Mesenchymal stem cell (in vitro differentiated cells and primary cell): ENCODE measurements around the gene RASA3. TPM values are rescaled to one million over a fixed set of nuclear protein-coding genes. Genes with fewer than 3 reads are reported as not detected.
A peak's percentile ranks its signal among the peaks of the same experiment; 100 is the strongest.

Experiments used
- DNase-seq: peaks from one replicate; pipeline ENCODE4 v3.0.0-alpha.2; 2013
- H2AFZ ChIP-seq: one replicate; pipeline ENCODE4 v1.6.1; 2013; ENCODE audit warnings: low read depth, mild to moderate bottlenecking, control low read depth, inconsistent platforms, low read length, moderate library complexity
- H2AK5ac ChIP-seq: 2 replicates; pipeline ENCODE4 v1.6.1; 2013; ENCODE audit warnings: low read length, moderate library complexity, mild to moderate bottlenecking, inconsistent platforms; ENCODE audit not compliant: severe bottlenecking
- H2BK120ac ChIP-seq: one replicate; pipeline ENCODE4 v1.6.1; 2013; ENCODE audit warnings: low read depth, mild to moderate bottlenecking, inconsistent platforms, low read length, moderate library complexity
- H2BK12ac ChIP-seq, 2 experiments: one replicate each; pipeline ENCODE4 v1.6.1; 2013; ENCODE audit warnings: inconsistent platforms in 2 of 2, low read length in 2 of 2, mild to moderate bottlenecking in 2 of 2, moderate library complexity in 2 of 2, control low read depth in 1 of 2
- H2BK15ac ChIP-seq: one replicate; pipeline ENCODE4 v1.6.1; 2013; ENCODE audit warnings: mild to moderate bottlenecking, low read depth, inconsistent platforms; ENCODE audit not compliant: poor library complexity, severe bottlenecking
- H2BK5ac ChIP-seq: 2 replicates; pipeline ENCODE4 v1.6.1; 2013; ENCODE audit warnings: low read depth, mild to moderate bottlenecking, low read length, control low read depth, inconsistent platforms; ENCODE audit not compliant: poor library complexity, severe bottlenecking
- H3K14ac ChIP-seq, 2 experiments: one replicate each; pipeline ENCODE4 v1.6.1; 2013; ENCODE audit warnings: inconsistent platforms in 2 of 2, low read length in 2 of 2, control low read depth in 1 of 2, mild to moderate bottlenecking in 1 of 2, moderate library complexity in 1 of 2
- H3K18ac ChIP-seq, 2 experiments: one replicate each; pipeline ENCODE4 v1.6.1; 2013; ENCODE audit warnings: inconsistent platforms in 2 of 2, low read length in 2 of 2, control low read depth in 1 of 2, low read depth in 1 of 2, mild to moderate bottlenecking in 1 of 2
- H3K23ac ChIP-seq, 2 experiments: one replicate each; pipeline ENCODE4 v1.6.1; 2013; ENCODE audit warnings: inconsistent platforms in 2 of 2, low read length in 2 of 2, mild to moderate bottlenecking in 2 of 2, moderate library complexity in 2 of 2, control low read depth in 1 of 2
- H3K27ac ChIP-seq: 2 replicates; pipeline ENCODE4 v1.5.1; 2013; ENCODE audit warnings: mild to moderate bottlenecking, moderate library complexity, low read length, control low read depth, inconsistent platforms; ENCODE audit not compliant: poor library complexity, severe bottlenecking
- H3K27me3 ChIP-seq, 2 experiments: 2 replicates each; pipeline versions ENCODE4 v1.6.1 to v1.7.0; 2013; ENCODE audit warnings: low read length in 2 of 2, mild to moderate bottlenecking in 2 of 2, moderate library complexity in 2 of 2, control low read depth in 1 of 2, inconsistent platforms in 1 of 2; ENCODE audit not compliant: control insufficient read depth in 1 of 2, insufficient read depth in 1 of 2
- H3K36me3 ChIP-seq, 2 experiments: 2 replicates each; pipeline versions ENCODE4 v1.6.1 to v1.7.0; 2013; ENCODE audit warnings: low read length in 2 of 2, control low read depth in 1 of 2, inconsistent platforms in 1 of 2, low read depth in 1 of 2, mild to moderate bottlenecking in 1 of 2; ENCODE audit not compliant: insufficient read depth in 2 of 2, control insufficient read depth in 1 of 2
- H3K4ac ChIP-seq, 2 experiments: one replicate each; pipeline ENCODE4 v1.6.1; 2013; ENCODE audit warnings: inconsistent platforms in 2 of 2, low read length in 2 of 2, mild to moderate bottlenecking in 2 of 2, moderate library complexity in 2 of 2, control low read depth in 1 of 2, low read depth in 1 of 2
- H3K4me1 ChIP-seq: 2 replicates; pipeline ENCODE4 v1.6.1; 2013; ENCODE audit warnings: low read depth, low read length, control low read depth; ENCODE audit not compliant: control insufficient read depth, insufficient read depth
- H3K4me2 ChIP-seq: 2 replicates; pipeline ENCODE4 v1.6.1; 2013; ENCODE audit warnings: low read length, mild to moderate bottlenecking, inconsistent platforms; ENCODE audit not compliant: poor library complexity, severe bottlenecking
- H3K4me3 ChIP-seq, 2 experiments: 2 replicates each; pipeline versions ENCODE4 v1.5.1 to v1.7.0; 2013; ENCODE audit warnings: low read length in 2 of 2, mild to moderate bottlenecking in 2 of 2, control low read depth in 1 of 2, low read depth in 1 of 2; ENCODE audit not compliant: insufficient read depth in 1 of 2
- H3K79me1 ChIP-seq: replicated peaks from 2 replicates; pipeline ENCODE4 v1.6.1; 2013; ENCODE audit warnings: mild to moderate bottlenecking, control low read depth, low read length, inconsistent platforms; ENCODE audit not compliant: poor library complexity, severe bottlenecking
- H3K9ac ChIP-seq: 2 replicates; pipeline ENCODE4 v1.7.0; 2013; ENCODE audit warnings: mild to moderate bottlenecking, low read length, moderate library complexity
- H3K9me3 ChIP-seq: 2 replicates; pipeline ENCODE4 v1.7.0; 2013; ENCODE audit warnings: mild to moderate bottlenecking, low read length; ENCODE audit not compliant: control insufficient read depth
- H4K8ac ChIP-seq: one replicate; pipeline ENCODE4 v1.6.1; 2013; ENCODE audit warnings: inconsistent platforms, mild to moderate bottlenecking, low read length, moderate library complexity
- H4K91ac ChIP-seq: one replicate; pipeline ENCODE4 v1.6.1; 2013; ENCODE audit warnings: mild to moderate bottlenecking, low read length, inconsistent platforms
- WGBS: methylation state at CpG from one replicate; pipeline ENCODE4 v1.1.7; 2013; ENCODE audit warnings: mixed read lengths; 5-methylcytosine and 5-hydroxymethylcytosine counted together
- polyA plus RNA-seq, 2 experiments: library from polyadenylated mRNA; stranded (reverse); fragments of 200-250 nt; gene quantifications; one replicate each; pipeline ENCODE4 v1.2.3, GENCODE V29; 2013

The RASA3 gene, protein sequence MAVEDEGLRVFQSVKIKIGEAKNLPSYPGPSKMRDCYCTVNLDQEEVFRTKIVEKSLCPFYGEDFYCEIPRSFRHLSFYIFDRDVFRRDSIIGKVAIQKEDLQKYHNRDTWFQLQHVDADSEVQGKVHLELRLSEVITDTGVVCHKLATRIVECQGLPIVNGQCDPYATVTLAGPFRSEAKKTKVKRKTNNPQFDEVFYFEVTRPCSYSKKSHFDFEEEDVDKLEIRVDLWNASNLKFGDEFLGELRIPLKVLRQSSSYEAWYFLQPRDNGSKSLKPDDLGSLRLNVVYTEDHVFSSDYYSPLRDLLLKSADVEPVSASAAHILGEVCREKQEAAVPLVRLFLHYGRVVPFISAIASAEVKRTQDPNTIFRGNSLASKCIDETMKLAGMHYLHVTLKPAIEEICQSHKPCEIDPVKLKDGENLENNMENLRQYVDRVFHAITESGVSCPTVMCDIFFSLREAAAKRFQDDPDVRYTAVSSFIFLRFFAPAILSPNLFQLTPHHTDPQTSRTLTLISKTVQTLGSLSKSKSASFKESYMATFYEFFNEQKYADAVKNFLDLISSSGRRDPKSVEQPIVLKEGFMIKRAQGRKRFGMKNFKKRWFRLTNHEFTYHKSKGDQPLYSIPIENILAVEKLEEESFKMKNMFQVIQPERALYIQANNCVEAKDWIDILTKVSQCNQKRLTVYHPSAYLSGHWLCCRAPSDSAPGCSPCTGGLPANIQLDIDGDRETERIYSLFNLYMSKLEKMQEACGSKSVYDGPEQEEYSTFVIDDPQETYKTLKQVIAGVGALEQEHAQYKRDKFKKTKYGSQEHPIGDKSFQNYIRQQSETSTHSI
- 44.2 TPM for polyA plus RNA-seq (2013, experiment 1 of 2)
- 43.9 TPM for polyA plus RNA-seq (2013, experiment 2 of 2)

DNA sequence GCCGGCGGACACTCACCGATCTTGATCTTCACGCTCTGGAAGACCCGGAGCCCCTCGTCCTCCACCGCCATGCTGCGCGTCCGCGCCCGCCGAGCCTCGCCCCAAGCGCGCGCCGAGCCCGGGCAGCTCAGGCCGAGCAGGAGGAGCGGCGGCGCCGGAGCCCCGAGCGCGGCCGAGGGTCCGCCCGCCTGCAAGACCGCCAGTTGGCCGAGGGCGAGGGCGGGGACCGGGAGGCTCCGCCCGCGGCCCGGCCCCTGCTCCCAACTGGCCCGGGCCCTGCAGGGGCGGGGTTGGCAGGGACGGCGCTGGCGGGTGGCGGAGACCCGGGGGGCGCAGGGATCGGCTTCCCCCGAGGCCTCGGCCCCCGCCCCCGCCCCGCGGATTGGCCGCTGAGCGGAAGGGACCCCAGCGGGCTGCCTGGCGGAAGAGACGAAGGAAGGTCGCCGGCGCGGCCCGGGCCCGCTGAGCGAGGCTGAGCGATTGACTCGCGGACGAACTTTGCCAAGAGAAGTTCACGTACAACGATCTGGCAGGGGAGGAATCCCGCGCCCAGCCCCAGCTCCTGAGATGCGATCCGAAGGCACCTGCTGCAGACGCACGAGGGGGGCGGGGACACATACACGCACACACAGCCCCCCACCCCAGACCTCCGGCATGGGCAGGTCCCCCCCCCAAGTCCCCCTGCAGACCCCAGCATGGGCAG lies at the start of gene RASA3:
TSS of gene RASA3 (minus strand) at position 205 of the 703 bp plus-strand sequence. CDS start at position 71, 134 bp downstream.
- H2AK5ac ChIP-seq, result peak within 1 kb of the TSS; percentile 17
- H3K79me1 ChIP-seq, result no peaks in the 10 kb centered on the region
- peak within 1 kb of the TSS; percentile 90 to 93 for H3K4ac ChIP-seq
- peak within 1 kb of the TSS; percentile 95 for H2BK15ac ChIP-seq
- H2BK12ac ChIP-seq, result peak within 1 kb of the TSS; percentile 28 to 93
- peak within 1 kb of the TSS; percentile 94 for H3K27ac ChIP-seq
- DNase-seq, result peak; percentile 83
- peak within 1 kb of the TSS in 1 of 2 experiments; percentile 92 for H3K23ac ChIP-seq
- H2BK5ac ChIP-seq, result peak within 1 kb of the TSS; percentile 85
- peak within 1 kb of the TSS; percentile 66 for H2BK120ac ChIP-seq
- no peaks in the 10 kb centered on the region for H3K9me3 ChIP-seq
- H4K8ac ChIP-seq, result peak within 1 kb of the TSS; percentile 89
- peak within 1 kb of the TSS; percentile 7 for H2AFZ ChIP-seq
- peak within 1 kb of the TSS; percentile 98 for H4K91ac ChIP-seq
- 1% methylated on average over 53 of the region's 81 CpGs for WGBS
- H3K14ac ChIP-seq, result peak within 1 kb of the TSS; percentile 5 to 99
- peak within 1 kb of the TSS; percentile 96 for H3K9ac ChIP-seq
- peak within 1 kb of the TSS; percentile 90 to 100 for H3K18ac ChIP-seq
- H3K4me1 ChIP-seq, result peaks cover 36% of the 10 kb centered on the region
- no peaks in the 10 kb centered on the region for H3K36me3 ChIP-seq
- H3K4me3 ChIP-seq, result peak within 1 kb of the TSS; percentile 93 to 99
- no peaks in the 10 kb centered on the region for H3K27me3 ChIP-seq
- peak within 1 kb of the TSS; percentile 58 for H3K4me2 ChIP-seq

DNA sequence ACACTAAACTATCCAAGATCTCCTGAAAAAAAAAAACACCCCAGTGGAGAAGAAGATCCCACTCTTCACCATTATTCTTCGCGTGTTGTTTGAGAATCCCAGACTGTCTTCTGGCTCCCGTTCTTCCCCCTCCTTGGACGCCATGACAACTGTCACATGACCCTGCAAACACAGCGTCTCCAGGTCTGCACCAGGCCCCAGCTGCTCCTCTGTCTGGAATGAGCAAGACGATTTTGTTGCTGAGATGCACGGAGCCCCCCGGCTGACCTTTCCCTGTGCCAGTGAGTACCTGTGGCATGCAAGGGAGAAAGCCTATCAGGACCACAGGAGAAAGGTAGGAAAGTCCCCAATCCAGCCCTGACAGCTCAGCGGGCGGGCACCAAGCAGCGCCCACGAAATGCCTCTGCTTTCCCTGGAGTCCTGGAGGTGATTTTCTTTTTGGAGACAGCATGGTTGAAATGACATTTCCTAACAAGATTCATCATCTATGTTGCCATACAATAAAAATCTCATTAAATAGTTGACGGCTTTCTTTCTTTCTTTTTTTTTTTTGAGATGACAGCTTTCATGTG lies 46.8 kb upstream of the RASA3 start, which contains the start of gene CFAP97D2:
TSS of gene CFAP97D2 (plus strand) at position 171 of the 572 bp plus-strand sequence. CDS start at position 245, 74 bp downstream.
- Histone ChIP-seq H4K91ac (no peak within 1 kb of the TSS), H2BK15ac (no peak within 1 kb of the TSS), H3K4me1 (peaks cover 5% of the 10 kb centered on the region), H3K4me2 (no peak within 1 kb of the TSS), H3K23ac (no peak within 1 kb of the TSS), H3K4ac (no peak within 1 kb of the TSS), H3K4me3 (no peak within 1 kb of the TSS), H3K18ac (no peak within 1 kb of the TSS), H2BK12ac (no peak within 1 kb of the TSS), H3K9ac (no peak within 1 kb of the TSS), H2BK120ac (no peak within 1 kb of the TSS), H3K27me3 (peaks cover 19 to 62% of the 10 kb centered on the region in 2 experiments), H3K27ac (no peak within 1 kb of the TSS), H3K14ac (peak within 1 kb of the TSS in 1 of 2 experiments; percentile 63), H3K36me3 (no peaks in the 10 kb centered on the region), H2BK5ac (no peak within 1 kb of the TSS), H2AFZ (no peak within 1 kb of the TSS), H3K9me3 (no peaks in the 10 kb centered on the region), H3K79me1 (no peaks in the 10 kb centered on the region), H4K8ac (no peak within 1 kb of the TSS), H2AK5ac (no peak within 1 kb of the TSS)
- WGBS, result 62% methylated on average over 8 of the region's 13 CpGs
- no peak for DNase-seq

DNA sequence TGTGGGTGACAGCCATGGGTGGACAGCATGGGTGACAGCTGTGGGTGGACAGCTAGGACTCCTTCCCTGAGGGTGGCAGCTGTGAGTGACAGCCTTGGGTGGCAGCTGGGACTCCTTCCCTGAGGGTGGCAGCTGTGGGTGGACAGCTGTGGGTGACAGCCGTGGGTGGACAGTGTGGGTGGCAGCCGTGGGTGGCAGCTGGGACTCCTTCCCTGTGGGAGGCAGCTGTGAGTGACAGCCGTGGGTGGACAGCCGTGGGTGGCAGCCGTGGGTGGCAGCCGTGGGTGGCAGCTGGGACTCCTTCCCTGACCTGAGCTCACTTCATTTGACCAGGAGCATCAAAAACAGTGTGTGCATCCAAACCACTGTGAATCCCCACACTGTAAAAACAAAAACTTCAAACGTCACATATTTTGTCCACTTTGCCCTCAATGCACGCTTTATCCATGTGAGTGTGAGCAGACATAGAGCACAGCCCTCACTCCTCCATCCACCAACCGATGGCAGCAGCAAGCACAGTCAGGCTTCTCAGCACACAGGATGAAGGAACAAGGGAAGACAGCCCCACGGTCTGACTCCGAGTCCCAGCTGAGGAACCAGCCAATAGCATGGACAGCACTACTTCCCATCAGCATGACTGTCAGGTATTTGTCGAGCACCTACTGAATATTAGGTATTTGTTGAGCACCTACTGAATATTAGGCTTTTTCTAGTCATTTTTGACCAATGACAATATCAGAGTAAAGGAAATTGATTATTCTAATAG lies 45.0 kb upstream of the RASA3 start:
- peaks cover 16 to 49% of the 10 kb centered on the region in 2 experiments for H3K27me3 ChIP-seq
- H2BK5ac ChIP-seq, result no peak overlapping the region
- no peak overlapping the region for H3K4ac ChIP-seq
- no peak overlapping the region for H4K8ac ChIP-seq
- no peak overlapping the region for H3K23ac ChIP-seq
- no peak overlapping the region for H3K4me3 ChIP-seq
- H3K9me3 ChIP-seq, result no peaks in the 10 kb centered on the region
- no peak overlapping the region for H3K27ac ChIP-seq
- no peak overlapping the region for H2BK120ac ChIP-seq
- 84% methylated on average over 11 of the region's 12 CpGs for WGBS
- no peak overlapping the region for H2BK15ac ChIP-seq
- no peak for DNase-seq
- no peak overlapping the region for H2AFZ ChIP-seq
- H2BK12ac ChIP-seq, result no peak overlapping the region
- no peak overlapping the region for H3K9ac ChIP-seq
- no peak overlapping the region for H2AK5ac ChIP-seq
- no peak overlapping the region for H4K91ac ChIP-seq
- no peak overlapping the region for H3K18ac ChIP-seq
- H3K4me2 ChIP-seq, result no peak overlapping the region
- H3K79me1 ChIP-seq, result no peaks in the 10 kb centered on the region
- no peaks in the 10 kb centered on the region for H3K36me3 ChIP-seq
- peaks cover 5% of the 10 kb centered on the region for H3K4me1 ChIP-seq
- no peak overlapping the region for H3K14ac ChIP-seq
